ENCODE results near the gene ZNF564.

GRCh38 chr19:12481781-12482508, 69.3 kb downstream of the ZNF564 start:
- TF ChIP-seq CTCF (IDR thresholded peaks at IDR 0.05 in 8 of 11, conservative IDR thresholded peaks at IDR 0.05 in 3 of 11) (no peak), POLR2A (IDR thresholded peaks at IDR 0.05) (no peak), POLR2AphosphoS5 (IDR thresholded peaks at IDR 0.05) (no peak)
